Fibroblast of villous mesenchyme (primary cell): Measurements from ENCODE around the gene SMIM35. TPM values are rescaled to one million over a fixed set of nuclear protein-coding genes. Genes with fewer than 3 reads are reported as not detected.

Experiments used
- DNase-seq: peaks from one replicate; pipeline ENCODE4 v3.0.0-alpha.2; 2010; ENCODE audit warnings: low read depth
- H3K4me3 ChIP-seq: 2 replicates; pipeline ENCODE4 v1.5.1; 2011; ENCODE audit warnings: low read depth, mild to moderate bottlenecking, low read length
- total RNA-seq: library from RNA; depleted of rRNA; stranded (reverse); fragments of >200 nt; gene quantifications from 2 replicates; pipeline ENCODE4 v1.2.3, GENCODE V29; 2012
- TF ChIP-seq, protein P1 (sequence below): IDR thresholded peaks from 2 replicates; pipeline ENCODE4 v1.5.1; 2012; ENCODE audit warnings: low read depth, mild to moderate bottlenecking, low read length; ENCODE audit not compliant: insufficient read depth

Gene SMIM35
- total RNA-seq, 1 donor: not detected

DNA sequence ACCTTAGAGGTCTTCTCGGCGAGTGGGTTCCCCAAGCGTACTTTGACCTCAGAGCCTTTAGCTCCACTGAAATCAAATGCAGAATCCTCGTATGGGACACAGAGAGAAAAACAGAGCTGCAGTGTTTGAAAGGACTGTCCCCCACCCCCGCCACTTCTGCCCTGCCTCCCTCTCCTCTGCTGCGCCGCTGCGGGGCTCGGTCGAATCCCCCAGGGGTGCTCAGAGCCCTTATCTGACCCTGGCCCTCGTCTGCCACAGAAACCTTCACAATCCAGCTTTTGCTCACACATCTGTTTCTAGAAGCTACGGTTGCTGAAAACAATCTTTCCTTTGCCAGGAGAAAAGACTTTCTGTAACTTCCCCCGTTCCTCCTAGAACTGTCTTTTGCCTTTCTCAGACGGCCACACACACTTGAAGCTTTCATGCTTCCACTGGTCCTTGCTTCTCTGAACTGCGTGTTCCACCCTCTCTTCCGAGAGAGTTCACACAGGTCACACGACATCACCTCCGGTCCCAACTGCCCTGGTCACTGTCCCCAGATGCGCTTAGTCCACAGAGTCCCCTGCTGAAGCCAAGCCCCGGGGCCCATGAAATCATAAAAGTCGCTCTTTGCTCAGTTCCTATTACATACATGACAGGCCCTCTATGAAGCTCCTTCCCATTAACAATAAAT, 3.7 kb downstream of the SMIM35 start:
- TF ChIP-seq, protein P1, sequence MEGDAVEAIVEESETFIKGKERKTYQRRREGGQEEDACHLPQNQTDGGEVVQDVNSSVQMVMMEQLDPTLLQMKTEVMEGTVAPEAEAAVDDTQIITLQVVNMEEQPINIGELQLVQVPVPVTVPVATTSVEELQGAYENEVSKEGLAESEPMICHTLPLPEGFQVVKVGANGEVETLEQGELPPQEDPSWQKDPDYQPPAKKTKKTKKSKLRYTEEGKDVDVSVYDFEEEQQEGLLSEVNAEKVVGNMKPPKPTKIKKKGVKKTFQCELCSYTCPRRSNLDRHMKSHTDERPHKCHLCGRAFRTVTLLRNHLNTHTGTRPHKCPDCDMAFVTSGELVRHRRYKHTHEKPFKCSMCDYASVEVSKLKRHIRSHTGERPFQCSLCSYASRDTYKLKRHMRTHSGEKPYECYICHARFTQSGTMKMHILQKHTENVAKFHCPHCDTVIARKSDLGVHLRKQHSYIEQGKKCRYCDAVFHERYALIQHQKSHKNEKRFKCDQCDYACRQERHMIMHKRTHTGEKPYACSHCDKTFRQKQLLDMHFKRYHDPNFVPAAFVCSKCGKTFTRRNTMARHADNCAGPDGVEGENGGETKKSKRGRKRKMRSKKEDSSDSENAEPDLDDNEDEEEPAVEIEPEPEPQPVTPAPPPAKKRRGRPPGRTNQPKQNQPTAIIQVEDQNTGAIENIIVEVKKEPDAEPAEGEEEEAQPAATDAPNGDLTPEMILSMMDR: no peak
- H3K4me3 ChIP-seq: no peak overlapping the region
- DNase-seq: no peak

DNA sequence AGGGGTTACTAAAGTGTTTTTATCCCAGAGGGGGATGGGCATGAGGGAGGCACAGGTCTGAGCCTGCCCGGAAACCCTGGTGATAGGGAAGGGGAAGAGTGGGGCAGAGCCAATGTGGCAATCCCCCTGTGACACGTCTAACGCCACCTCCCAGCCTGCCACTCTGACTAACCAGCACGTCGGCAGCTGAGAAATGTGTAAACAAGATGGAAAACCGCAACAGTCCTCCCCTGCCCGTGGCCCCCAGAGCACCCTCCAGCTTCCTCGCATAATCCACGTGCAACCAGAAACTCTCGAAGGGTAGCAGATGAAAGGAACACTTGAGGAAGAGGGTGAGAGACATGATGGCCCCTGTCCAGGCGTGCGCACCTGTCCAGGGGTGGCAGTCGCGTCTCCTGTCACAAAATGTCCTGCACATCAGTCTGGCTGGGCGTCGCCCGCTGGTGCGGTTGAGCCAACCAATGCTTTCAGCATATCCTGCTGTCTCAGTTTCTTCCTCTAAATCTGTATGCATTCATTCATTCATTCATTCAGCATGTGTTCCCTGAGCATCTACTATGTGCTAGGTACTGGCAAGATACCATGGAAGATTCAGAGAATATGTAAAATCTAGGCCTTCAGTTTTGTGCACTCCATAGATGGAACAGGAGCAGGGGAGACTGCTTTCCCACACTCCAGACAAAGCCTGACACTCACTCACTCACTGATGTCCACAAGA, 5.4 kb downstream of the SMIM35 start:
- H3K4me3 ChIP-seq: no peak overlapping the region
- no peak for DNase-seq
- TF ChIP-seq, protein P1: no peak

DNA sequence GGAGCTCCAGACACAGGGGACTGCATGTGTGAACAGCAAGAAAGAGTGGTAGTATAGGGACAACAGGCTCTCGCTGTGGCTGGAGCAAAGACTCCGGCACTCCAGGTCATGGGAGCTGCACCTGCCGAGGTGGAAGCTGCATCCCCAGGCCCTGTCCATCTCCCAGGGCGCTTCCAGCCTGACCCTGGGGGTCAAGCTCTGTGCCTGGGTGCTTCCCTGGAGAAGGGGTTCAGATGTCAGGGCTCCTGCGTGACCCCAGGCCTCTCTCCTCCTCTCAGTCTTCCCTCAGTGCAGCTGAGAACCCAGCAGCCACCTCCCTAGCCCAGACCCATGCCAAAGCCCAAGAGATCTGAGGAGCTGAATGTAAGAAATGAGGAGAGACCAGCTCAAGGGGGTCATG, 6.5 kb downstream of the SMIM35 start:
- no peak overlapping the region for H3K4me3 ChIP-seq
- DNase-seq: no peak
- TF ChIP-seq, protein P1: no peak

DNA sequence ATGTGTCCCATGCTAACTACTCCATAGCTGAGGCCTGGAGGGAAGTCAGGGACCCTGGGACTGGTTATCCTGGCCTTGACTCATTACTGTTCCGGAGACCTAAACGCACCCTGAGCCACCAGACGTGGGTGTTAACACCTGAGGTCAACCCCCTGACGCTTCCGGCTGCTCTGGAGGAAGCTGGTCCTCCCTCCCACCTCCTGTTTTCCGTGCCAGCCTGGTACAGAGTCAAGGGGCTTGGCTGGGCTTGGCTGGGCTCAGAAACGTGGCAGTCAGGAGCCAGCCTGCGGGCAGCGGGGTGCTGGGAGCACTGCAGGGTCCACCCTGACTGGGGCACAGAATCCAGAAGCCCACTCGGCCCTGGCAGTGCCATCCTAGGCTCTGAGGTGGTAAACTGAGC, 7.3 kb downstream of the SMIM35 start:
- no peak for DNase-seq
- H3K4me3 ChIP-seq: no peak overlapping the region
- TF ChIP-seq, protein P1: no peak

DNA sequence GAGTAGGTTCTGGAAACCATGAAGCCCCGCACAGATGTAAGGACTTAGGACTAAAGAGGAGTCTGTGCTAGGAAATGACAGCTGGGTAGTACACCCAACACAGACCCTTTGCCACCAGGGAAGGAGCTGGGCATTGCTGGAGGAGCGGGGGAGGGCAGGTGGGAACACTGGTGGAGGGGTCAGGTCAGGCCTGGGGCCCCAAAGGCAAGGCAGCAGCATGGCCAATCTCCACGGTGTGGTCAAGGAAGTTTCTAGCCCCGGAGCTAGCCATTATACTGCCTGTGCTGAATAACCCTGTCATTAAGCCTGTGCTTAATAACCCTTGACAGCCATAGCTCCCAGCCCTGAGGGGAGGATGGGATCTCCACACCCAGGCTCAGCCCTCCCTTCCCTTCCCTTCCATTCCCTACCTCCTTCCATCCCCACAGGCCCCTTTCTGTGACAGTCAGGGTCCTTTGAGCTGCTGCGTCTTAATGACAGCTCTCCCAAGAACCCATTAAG, 7.8 kb downstream of the SMIM35 start:
- H3K4me3 ChIP-seq: no peak overlapping the region
- TF ChIP-seq, protein P1: no peak
- DNase-seq: no peak

DNA sequence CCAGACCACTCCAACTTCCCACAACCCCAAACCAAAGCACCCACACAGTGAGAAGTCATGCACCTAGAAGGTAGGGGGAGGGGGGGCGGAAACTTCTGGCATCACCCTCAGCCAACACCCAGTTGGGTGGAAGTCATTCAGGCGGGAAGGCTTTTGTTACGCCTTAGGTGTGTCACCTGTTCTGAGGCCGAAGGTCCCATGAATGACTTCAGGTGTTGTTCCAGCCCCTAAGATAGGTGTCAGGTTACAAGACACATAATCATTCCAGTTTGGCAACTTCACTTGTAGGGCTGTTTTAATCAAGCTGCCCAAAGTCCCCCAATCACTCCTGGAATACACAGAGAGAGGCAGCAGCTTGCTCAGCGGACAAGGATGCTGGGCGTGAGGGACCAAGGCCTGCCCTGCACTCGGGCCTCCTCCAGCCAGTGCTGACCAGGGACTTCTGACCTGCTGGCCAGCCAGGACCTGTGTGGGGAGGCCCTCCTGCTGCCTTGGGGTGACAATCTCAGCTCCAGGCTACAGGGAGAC, 9.9 kb downstream of the SMIM35 start, which contains the start of gene TMPRSS4:
TMPRSS4 (plus strand) TSS at position 325 of the 528 bp plus-strand sequence. CDS start 225 bp downstream, outside the sequence.
- TF ChIP-seq, protein P1: no peak
- no peak for DNase-seq
- no peak within 1 kb of the TSS for H3K4me3 ChIP-seq
